Parathyroid adenoma (tissue), 2 donors: ENCODE data around the gene SHISA9.

Experiments used
- H2AFZ ChIP-seq: fragments of 300-600 bp; sonication (generic); one replicate; pipeline ENCODE4 v1.7.0; 2017; ENCODE audit warnings: antibody characterized with exemption, mild to moderate bottlenecking
- H3K27ac ChIP-seq: fragments of 300-600 bp; sonication (generic); one replicate; pipeline ENCODE4 v1.7.0; 2017
- H3K27me3 ChIP-seq: fragments of 300-600 bp; sonication (generic); one replicate; pipeline ENCODE4 v1.7.0; 2017; ENCODE audit warnings: low read length; ENCODE audit not compliant: control insufficient read depth, insufficient read depth
- H3K36me3 ChIP-seq: fragments of 300-600 bp; sonication (generic); one replicate; pipeline ENCODE4 v1.7.0; 2017; ENCODE audit warnings: low read length; ENCODE audit not compliant: control insufficient read depth, insufficient read depth
- H3K4me1 ChIP-seq: fragments of 300-600 bp; sonication (generic); one replicate; pipeline ENCODE4 v1.7.0; 2017; ENCODE audit warnings: control low read depth
- H3K4me2 ChIP-seq: fragments of 300-600 bp; sonication (generic); one replicate; pipeline ENCODE4 v1.7.0; 2017; ENCODE audit warnings: low read length
- H3K4me3 ChIP-seq: fragments of 300-600 bp; sonication (generic); one replicate; pipeline ENCODE4 v1.7.0; 2017; ENCODE audit warnings: low read depth, low read length
- H3K79me2 ChIP-seq: fragments of 300-600 bp; sonication (generic); one replicate; pipeline ENCODE4 v1.7.0; 2017; ENCODE audit warnings: control low read depth
- H3K9ac ChIP-seq: fragments of 300-600 bp; sonication (generic); one replicate; pipeline ENCODE4 v1.7.0; 2017; ENCODE audit warnings: mild to moderate bottlenecking
- H3K9me3 ChIP-seq: fragments of 300-600 bp; sonication (generic); one replicate; pipeline ENCODE4 v1.7.0; 2017; ENCODE audit warnings: low read length; ENCODE audit not compliant: control insufficient read depth
- CTCF ChIP-seq: fragments of 300-600 bp; sonication (generic); IDR thresholded peaks from one replicate; pipeline ENCODE4 v1.7.0; 2017; ENCODE audit warnings: antibody characterized with exemption, mild to moderate bottlenecking
- donor health status: primary hyperparathyroidism.

The SHISA9 gene

DNA sequence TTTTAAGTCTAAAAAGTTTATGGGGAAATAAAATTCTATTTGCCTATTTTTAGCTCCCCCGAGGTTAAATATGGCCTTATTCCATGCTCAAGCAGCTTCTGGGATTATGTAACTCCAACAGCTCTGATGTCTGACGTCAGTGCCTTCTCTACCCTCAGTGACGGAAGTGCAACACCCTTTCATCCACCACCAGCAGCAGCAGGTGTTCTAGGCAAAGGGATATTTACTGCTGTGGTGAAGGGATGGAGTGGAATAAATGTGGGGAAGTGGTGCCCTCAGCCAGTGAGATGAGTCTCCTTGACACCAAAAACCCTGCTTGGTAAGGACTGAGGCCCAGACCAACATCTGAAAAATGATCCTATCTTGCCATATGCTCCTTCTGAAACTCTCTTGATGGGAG, 247.4 kb downstream of the SHISA9 start:
- Histone ChIP-seq H2AFZ (no peak overlapping the region), H3K27ac (no peak overlapping the region), H3K4me2 (no peak overlapping the region), H3K27me3 (no peaks in the 10 kb centered on the region), H3K4me1 (no peaks in the 10 kb centered on the region), H3K9me3 (peaks cover 4% of the 10 kb centered on the region), H3K36me3 (no peaks in the 10 kb centered on the region), H3K79me2 (no peaks in the 10 kb centered on the region), H3K4me3 (no peak overlapping the region), H3K9ac (no peak overlapping the region)
- no peak for TF ChIP-seq CTCF

DNA sequence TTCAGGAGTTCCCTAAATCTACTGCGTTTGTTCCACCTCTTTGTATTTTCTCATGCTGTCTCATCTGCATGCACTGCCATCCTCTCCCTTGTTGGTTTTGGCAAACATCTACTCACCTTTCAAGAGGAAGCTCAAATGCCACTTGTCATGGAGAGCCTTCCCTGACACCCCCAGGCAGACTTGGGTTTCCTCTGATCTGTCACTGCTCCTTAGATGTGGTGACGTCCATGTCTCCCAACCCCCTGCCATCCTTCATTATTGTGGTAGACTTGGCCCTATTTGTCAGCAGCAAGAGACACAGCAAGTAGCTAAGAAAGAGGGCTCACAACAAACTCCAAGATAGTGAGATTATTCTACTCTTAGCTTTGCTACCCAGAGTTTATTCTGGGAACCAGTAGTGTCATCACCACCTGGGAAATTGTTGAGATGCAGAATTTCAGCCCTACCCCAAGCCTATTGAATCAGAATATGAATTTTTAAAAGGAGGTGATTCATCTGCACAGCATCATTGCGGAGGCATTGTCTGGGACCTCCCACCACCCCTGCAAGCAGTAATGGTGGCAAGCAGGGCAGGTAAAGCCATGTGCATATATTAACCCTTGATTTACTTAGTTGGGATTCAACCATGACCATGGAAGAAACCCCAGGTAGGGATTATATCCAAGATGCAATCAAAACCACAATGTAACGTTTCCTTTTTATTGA, 248.9 kb downstream of the SHISA9 start:
- Histone ChIP-seq H3K9me3 (no peaks in the 10 kb centered on the region), H3K4me3 (no peak overlapping the region), H3K9ac (no peak overlapping the region), H3K4me2 (no peak overlapping the region), H3K4me1 (no peaks in the 10 kb centered on the region), H3K27ac (no peak overlapping the region), H3K79me2 (no peaks in the 10 kb centered on the region), H3K27me3 (no peaks in the 10 kb centered on the region), H3K36me3 (no peaks in the 10 kb centered on the region), H2AFZ (no peak overlapping the region)
- no peak for TF ChIP-seq CTCF

- no peaks in the 10 kb centered on the region for H3K4me1 ChIP-seq
- no peaks in the 10 kb centered on the region for H3K79me2 ChIP-seq
- H3K4me2 ChIP-seq: no peak overlapping the region
- no peak overlapping the region for H3K4me3 ChIP-seq
- no peak overlapping the region for H2AFZ ChIP-seq
- no peak overlapping the region for H3K9ac ChIP-seq
- TF ChIP-seq CTCF: no peak
- no peaks in the 10 kb centered on the region for H3K27me3 ChIP-seq
- H3K27ac ChIP-seq: no peak overlapping the region
- no peaks in the 10 kb centered on the region for H3K9me3 ChIP-seq
- no peaks in the 10 kb centered on the region for H3K36me3 ChIP-seq
Measured at GRCh38 chr16:13153696-13154095, 252.3 kb downstream of the SHISA9 start.

- no peaks in the 10 kb centered on the region for H3K36me3 ChIP-seq
- no peak overlapping the region for H3K4me2 ChIP-seq
- H3K27me3 ChIP-seq: no peaks in the 10 kb centered on the region
- TF ChIP-seq CTCF: no peak
- no peak overlapping the region for H3K27ac ChIP-seq
- H3K79me2 ChIP-seq: no peaks in the 10 kb centered on the region
- H3K4me3 ChIP-seq: no peak overlapping the region
- H3K9ac ChIP-seq: no peak overlapping the region
- no peaks in the 10 kb centered on the region for H3K9me3 ChIP-seq
- H3K4me1 ChIP-seq: no peaks in the 10 kb centered on the region
- H2AFZ ChIP-seq: no peak overlapping the region
Measured at GRCh38 chr16:13154799-13155198, 253.4 kb downstream of the SHISA9 start.

DNA sequence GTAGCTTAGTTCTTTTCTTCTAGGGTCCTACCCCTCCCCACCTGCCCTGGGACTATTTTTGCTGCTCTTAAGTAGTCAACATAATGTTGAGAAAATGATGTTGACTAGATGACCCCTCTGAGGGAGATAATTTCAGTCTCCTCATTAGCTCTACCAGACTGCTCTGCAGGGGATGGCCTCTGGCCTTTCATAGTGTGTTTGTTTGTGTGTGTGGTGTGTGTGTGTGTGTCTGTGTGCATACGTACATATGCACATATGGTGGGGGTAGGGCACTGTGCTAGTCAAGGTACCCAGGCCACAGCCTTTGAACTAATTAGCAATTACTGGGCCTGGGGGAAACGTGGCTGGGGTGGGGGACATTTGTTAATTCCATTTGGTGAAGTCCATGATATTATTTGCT, 254.0 kb downstream of the SHISA9 start:
- Histone ChIP-seq H3K9ac (no peak overlapping the region), H3K27me3 (no peaks in the 10 kb centered on the region), H3K4me1 (no peaks in the 10 kb centered on the region), H3K4me2 (no peak overlapping the region), H3K27ac (no peak overlapping the region), H3K79me2 (no peaks in the 10 kb centered on the region), H3K4me3 (no peak overlapping the region), H2AFZ (no peak overlapping the region), H3K9me3 (no peaks in the 10 kb centered on the region), H3K36me3 (no peaks in the 10 kb centered on the region)
- no peak for TF ChIP-seq CTCF
